GM18951 (cell line): ENCODE data around the gene STK39.

Source experiments
- POLR2A ChIP-seq: IDR thresholded peaks from 4 replicates; pipeline ENCODE4 v1.6.1; 2011; ENCODE audit warnings: mild to moderate bottlenecking; ENCODE audit not compliant: insufficient read length, insufficient read depth; ENCODE audit errors: extremely low read depth
- in situ Hi-C: fragments of 300-500 bp; cut with MboI; formaldehyde crosslinking; loops from one replicate; pipeline ENCODE4 v1.12.0; 2022; ENCODE audit warnings: low sequenced_read_pairs, mixed read lengths, inconsistent platforms; ENCODE audit not compliant: unreplicated experiment

The STK39 gene

DNA sequence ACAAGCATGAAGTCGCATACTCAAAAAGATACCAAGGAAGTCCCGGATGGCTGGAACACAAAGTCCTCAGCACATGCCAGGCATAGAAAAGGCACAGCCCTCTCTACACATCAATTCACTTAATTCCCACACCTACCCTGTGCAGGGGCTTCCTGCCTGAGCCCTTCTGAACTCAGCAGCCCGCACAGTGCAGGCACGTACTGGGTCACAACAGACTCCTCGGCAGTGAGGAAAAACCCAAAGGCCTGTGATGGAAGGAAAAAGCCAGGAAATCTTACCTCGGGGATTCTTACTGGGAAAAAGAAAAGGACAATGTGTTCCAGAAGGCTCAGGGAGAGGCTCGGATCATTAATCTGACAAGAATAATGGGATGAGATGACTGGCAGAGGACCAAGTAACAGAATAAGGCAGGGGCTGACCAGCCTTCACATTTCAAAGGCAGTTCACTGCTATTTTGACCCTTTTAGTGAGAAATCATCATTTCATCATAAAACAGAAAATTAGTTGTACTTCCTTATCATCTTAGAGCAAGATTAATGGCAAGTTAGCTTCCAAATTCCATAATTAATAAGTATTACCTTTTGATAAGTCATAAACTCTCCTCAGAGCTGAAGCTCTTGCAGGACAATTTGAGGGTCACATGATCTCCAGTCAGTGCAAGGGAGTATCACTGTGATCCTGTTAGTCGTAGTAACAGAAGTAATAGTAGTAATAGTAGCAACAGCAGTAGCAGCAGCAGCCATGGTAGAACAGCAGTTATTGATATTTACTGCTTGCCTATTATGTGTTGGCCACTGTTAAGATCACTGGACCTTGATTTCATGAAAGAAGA lies 87.4 kb downstream of the STK39 start:
- in situ Hi-C loops = no loop called here
- TF ChIP-seq POLR2A = no peak

DNA sequence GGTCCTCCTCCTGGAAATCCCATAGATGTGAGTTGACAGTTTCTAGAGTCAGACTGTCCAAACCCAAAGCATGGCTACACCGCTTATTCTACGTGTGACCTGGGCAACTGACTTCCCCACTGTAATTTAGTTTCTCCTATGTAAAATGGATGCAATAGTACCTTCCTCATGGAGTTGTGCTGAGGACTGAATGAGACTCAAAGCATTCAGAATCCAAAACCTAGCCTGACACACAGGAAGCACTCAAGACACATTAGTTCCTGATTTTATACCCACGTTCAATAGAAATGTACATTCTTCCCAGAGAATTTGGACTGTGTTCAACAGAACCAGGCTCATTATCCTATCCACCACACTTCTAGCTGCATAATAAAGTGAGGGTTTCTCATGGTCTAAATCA lies 88.8 kb downstream of the STK39 start:
- no peak for TF ChIP-seq POLR2A
- in situ Hi-C loops = no loop called here

DNA sequence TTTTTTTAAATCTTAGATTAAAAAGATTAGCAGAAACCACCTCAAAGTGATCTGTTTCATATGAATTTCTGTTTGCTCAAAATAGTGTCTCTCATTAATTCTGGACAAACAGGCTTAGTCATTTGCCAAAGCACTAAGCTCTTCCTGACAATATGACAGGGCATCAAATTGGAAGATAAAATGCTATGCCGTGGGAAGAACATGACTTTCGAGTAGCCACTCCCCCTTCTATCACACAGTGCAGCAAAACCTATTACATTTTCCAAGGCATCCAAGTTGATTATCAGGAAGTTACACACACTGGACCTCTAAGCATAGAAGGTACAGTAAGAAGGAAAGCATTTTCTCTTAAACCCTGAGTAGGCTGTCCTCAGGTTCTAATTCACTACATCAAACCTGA lies 89.5 kb downstream of the STK39 start:
- TF ChIP-seq POLR2A = no peak
- in situ Hi-C loops = no loop called here

DNA sequence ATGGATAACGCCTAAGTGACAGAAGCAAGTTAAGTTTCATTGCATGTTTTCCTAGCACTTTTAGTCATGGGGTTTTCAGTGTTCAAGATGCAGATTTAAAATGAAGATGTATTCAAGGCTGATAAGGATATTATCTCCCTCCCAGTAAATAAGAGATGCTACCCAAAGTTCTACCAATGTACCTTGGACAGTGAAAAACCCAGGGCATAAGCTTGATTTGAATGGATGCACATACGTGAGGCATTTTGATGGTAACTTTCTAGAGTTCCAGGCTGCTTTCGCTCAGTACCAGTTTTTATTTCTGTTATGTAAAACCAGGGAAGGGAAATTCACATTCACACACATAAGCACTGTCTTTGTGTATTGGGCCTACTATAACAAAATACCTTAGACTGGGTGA lies 90.3 kb downstream of the STK39 start:
- TF ChIP-seq POLR2A = no peak
- in situ Hi-C loops = no loop called here

DNA sequence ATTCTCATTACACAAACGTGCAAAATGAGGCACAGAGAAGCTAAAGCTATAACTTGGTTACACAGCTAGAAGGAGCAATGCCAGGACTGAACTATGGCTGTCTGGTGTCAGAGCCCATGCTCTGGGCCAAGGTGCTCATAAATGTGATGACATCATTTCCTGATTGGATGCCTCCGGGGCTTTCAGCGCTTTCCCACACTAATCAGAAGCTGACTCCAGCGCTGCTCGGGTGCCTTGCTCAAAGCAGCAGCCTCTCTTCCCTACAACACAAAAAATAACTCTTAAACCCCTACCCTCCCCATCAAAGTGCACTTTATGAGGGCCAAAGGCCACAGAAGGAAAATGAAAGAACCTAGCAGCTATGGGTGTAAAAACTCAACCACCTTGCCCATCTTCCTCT lies 90.7 kb downstream of the STK39 start:
- in situ Hi-C loops = no loop called here
- TF ChIP-seq POLR2A = no peak

DNA sequence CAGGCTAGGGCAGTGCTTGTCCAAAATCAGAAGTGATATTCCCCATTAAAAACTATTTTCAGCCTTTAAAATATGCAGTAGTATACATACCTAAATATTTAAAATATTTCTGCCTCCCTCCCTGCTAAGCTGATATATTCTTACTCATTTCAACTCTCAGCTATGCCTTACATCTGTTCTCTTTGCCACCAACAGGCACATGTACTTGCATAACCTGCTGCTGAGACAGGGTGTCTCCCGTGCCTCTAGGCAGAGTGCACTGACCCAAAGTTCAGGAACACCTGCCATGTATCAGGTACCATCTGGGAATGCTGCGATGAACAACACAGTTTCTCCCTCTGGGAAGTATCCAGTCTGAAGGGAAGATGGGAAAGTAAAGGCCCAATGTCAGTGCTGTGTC lies 91.7 kb downstream of the STK39 start:
- no peak for TF ChIP-seq POLR2A
- in situ Hi-C loops = no loop called here

DNA sequence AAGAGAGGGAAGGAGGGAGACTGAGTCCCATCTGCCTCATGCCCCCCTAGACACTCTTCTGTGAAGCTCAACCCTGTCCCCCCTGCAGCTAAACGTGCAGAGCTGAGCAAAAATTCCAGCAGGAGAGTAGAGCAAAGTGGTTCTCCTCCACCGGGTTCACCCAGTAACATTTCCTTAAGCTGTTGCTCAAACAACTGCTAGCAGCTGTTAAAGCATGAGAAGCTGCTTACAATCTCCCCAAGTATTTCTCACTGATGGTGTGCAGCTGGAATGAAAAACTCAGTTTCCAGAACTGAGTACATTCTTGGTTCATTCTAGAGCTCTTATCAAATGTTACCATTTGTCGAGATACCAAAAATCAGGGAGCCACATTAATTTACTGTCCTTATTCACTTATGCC lies 92.3 kb downstream of the STK39 start:
- in situ Hi-C loops = no loop called here
- no peak for TF ChIP-seq POLR2A

DNA sequence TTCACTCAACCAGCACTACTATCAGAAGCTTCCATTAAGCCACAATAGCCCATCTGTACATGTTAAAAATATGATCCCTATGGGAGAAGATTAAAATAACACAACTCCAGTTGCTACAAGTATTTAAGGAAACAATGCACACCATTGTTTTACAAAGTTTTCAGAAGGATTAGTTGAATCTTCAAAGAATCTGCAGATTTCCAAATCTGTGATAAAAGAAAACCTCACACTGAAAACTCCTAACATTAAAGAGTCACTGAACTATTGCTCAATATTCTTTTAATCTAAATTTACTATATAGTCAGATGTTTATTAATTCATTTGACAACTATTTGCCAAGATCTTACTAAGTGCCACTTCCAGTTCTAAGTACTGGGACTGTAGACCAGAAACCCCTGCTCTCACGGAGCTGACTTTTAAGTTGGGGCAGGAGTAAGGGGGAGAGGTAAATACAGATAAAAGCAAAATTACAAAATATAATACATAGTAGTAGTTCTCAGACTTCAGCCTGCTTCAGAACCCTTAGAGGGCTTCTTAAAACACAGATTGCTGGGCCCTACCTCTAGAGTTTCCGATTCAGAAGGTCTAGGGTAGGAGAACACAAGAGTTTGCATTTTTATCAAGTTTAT lies 94.4 kb downstream of the STK39 start:
- in situ Hi-C loops = no loop called here
- no peak for TF ChIP-seq POLR2A

DNA sequence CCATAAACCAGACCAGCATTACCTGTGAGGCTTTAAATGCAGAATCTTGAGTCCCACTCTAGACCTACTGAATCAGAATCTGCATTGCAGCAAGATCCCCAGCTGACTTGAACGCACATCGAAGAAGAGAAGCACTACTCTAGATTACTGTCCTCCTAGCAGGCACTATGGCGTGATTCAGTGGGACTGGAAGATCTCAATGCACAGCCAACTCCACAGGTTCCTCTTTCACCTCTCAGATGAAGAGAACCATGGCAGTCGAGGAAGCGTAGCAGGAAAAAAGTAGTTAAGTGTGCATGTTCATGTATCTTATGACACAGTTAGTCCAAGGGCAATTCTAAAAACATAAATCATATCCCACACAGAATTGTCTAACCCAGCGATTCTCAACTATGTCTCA lies 97.4 kb downstream of the STK39 start:
- in situ Hi-C loops = no loop called here
- TF ChIP-seq POLR2A = no peak

DNA sequence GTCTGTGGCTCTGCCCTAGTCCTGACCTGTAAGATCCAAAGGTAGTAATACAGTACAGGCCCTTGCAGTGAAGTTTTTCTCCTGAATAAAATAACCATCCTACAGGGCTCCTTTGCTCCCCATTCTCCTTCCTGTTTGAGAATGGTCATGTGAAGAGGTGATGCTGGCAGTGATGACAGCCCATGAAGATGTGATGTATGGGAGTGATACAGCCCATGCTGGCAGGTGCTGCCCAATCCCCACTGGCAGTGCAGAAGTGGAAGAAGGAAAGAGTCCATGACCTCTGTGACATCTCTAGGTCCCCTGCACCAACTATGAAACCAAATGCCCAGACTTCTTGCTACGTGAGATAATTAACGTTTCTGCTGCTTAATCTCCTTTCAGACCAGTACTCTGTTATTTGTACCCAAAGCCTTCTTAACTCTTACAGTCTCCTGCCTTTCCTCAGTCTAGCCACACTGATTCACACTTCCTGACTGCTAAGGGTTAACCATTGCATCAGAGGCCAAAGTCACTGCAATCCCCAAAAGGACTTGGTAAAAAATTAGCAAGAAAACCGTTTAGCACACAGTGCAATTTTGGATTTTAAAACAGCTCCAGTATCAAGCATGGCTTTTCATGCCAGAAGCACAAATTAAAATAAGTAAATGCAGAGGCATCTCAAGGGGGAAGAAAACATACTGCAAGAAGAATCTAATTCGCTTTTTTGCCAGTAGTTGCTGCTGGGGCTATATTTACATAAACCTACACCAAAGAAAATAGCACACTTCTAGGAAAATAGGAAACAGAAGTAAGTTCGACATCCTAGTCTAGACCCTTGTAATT lies 98.0 kb downstream of the STK39 start:
- no peak for TF ChIP-seq POLR2A
- in situ Hi-C loops = no loop called here

DNA sequence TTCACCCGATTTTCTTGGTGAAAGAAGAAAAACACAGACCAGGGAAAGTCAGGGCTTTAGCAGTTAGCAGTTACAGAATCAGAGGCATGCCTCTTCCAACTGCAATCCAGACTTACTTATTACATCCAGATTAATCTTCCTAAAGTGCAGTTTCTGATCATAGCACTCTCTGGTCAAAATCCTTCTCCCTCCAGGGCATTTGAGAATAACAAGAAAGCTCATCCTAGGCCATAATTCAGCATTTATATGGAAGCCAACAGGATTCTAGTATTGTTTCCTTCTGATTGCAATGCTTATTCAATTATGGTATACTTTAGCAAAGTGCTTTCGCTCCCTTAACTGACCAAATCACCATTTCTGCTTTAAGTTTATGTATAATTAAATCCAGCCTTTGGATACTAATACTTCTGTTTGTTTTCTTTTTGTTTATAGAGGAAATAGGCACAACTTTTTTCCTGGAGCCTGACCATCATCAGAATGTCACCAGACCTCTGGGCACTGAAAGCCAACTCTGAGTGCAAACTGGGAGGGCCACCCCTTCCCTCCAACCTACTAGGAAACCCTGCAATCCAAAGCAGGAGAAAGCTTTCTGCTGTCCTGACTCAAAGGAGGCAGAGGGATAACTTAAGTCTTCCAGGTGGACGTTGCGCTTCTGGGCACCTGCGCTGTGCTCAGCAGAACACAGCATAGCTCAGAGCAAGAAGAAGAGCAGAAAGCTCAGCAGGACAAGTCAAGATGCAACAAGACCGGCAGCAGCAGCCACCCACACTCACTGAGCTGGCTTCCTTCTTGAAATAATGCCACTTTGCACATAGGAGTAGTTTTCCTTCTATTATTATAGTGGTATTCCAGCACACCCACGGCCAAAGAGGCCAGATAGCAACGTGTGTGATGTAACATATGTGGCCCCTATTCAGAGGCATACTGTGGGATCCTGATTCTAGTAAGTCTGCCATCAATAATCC lies 99.3 kb downstream of the STK39 start:
- no peak for TF ChIP-seq POLR2A
- in situ Hi-C loops = no loop called here
